GM19351 (cell line): Measurements from ENCODE around the gene NOP9.
"Not testable (repeated sequence)": the region's sequence is repeated elsewhere in the genome, so short reads cannot be mapped to it uniquely, and the experiment has no call there.

ENCODE experiments used
- ATAC-seq: cut with Tn5 transposase; IDR thresholded peaks from one replicate; pipeline ENCODE4 v1.9.1; 2021; ENCODE audit warnings: mild to moderate bottlenecking, moderate library complexity; ENCODE audit not compliant: unreplicated experiment

NOP9 gene

DNA sequence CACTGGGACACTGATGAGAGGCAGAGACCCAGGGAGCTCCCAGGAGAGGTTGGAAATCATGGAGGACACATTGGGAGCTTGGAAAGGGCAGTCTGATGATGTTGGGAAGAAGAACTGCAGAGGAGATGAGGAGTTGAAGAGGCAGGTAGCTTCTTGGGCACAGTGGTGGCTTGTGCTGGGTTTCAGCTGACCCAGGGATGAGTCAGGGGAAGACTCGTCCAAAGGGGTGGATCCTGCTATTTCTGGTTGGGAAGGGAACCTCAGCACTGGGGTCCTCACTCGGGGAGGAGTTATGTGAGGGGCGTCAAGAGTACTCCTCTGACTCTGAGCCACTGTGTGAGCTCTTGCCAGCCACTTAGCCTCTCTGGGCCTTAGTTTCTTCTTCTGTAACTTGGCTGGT lies 23.7 kb downstream of the NOP9 start:
- ATAC-seq: no peak

DNA sequence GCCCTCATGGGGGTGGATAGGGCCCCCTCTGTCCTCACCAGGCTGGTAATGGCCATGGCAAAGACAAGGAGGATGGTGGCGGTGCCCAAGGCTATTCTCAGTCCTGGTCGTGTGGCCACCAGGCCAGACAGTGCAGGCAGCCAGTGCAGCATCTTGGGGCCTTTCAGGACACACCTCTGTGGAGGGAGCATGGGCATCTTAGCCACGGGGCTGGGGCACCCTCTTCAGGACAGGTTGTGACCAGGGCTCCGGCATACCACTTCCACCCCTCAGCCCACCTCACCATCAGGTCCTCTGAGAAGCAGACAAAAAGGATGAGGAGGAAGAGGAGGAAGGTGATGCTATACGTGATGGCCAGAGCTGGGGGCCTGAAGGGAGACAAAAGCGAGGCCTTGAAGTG lies 24.4 kb downstream of the NOP9 start:
- ATAC-seq: no peak

DNA sequence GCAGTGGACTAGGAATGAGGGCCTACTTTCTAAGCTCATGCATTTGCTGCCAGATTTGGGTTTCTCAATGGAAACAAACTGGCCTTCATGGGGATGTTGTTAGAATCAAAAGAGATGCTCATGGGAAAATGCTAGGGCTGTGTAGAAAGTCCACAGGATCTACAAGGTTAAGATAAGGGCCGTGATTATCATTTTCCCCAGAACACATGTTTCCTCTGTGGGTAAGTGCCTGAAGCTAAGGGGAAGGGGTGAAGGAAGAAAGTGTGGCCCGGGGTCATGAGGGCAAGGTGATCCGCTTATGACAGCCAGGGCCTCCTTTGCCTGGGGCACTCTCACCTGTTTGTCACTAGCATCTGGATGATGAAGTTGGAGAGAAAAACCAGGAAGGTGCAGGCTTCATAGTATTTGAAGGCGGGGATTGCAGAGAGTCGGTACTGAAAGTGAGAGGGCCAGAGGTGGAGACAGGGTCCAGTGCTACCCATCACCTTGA lies 25.4 kb downstream of the NOP9 start:
- no peak for ATAC-seq

DNA sequence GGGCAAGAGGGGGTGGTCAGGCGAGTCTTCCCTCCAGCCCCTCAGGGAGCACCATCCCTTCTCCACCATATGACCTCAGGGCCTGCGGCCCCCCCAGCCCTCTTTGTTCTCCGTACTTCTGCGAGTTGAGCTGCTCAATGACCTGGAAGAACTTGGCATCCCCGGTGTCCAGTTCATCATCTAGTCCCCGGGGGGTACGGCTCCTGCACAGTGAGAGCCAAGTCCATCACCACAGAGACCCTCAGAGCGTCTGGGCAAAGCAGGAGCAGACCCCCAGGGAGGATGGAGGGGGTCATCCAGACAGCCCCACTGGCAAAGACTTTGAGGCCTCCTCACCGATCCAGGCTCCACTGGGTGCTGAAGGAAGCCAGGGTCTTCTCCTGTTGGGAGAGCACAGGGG lies 26.3 kb downstream of the NOP9 start:
- no peak for ATAC-seq

DNA sequence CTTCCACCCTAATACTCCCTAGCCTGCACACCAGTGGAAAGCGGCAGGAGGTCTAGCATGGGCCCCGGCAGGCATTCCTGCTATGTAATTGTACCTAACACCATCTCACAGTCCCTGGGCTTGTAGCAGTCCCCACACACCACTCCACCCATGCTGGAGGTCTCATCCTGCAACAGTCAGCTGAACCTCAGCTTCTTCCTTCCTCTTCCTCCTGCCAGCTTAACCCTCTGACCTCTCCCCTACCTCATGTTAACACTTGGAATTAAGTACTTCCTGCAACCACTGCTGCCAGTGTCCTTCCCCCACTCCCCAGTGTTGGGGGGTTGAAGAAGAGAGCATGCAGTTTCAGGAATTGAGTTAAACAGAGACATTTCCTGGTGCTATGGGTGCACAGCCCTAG lies 27.7 kb downstream of the NOP9 start:
- no peak for ATAC-seq

DNA sequence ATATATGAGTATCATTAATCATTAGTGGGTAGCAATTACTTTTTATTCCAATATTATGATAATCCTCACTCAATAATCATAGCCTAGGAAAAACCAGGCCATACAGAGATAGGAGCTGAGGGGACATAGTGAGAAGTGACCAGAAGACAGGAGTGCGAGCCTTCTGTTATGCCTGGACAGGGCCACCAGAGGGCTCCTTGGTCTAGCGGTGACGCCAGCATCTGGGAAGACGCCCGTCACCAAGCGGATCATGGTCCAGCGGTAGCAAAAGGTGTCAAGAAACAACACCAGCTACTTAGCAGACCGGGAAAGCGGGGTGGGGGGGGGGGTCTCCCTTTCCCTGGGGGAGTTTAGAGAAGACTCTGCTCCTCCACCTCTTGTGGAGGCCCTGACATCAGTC lies 28.3 kb downstream of the NOP9 start:
- not testable (repeated sequence) for ATAC-seq

DNA sequence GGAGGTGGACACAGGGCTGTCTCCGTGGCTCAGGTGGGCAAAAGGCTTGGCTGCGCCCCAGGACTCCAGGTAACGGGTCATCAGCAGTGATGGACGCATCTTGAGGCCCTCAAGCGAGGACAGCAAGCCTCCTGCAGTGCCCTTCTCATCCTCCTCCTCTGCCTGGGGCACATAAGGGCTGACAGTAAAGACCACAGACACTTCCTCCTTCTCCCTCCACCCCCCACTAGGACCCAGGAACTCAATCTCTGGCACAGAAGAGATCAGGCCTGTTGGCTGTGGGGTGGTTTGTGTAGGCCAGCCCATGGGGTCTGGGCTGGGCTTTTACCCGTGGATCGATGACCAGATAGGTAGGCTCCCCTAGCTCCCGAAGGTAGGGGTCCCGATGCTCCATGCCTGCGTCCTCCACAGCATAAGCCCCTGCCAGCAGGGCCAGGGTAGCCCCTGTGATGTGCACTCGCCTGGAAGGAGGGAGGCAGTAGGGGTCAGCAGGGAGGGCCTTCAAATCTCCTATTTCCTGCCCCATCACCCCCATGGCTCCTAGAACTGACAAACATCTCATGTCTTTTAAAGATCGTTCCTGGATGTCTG lies 29.5 kb downstream of the NOP9 start:
- no peak for ATAC-seq

DNA sequence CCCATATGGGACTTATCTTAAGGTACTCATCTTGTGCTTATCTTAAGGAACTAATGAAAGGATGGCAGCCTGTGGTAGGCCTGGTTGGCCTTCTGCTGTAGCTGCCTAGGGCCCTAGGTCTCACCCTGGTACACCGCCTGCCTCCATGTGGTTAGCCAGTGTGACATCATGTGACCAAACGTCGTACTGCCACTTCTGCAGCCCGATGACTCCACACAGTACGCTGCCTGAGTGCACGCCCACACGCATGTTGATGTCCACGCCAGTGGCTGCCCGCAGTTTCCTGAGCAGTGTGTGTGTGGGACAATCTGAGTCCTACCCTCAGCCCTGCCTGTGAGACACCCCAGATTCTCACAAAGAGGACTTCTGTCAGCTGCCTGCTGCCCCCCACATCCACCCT lies 30.1 kb downstream of the NOP9 start:
- ATAC-seq: no peak

DNA sequence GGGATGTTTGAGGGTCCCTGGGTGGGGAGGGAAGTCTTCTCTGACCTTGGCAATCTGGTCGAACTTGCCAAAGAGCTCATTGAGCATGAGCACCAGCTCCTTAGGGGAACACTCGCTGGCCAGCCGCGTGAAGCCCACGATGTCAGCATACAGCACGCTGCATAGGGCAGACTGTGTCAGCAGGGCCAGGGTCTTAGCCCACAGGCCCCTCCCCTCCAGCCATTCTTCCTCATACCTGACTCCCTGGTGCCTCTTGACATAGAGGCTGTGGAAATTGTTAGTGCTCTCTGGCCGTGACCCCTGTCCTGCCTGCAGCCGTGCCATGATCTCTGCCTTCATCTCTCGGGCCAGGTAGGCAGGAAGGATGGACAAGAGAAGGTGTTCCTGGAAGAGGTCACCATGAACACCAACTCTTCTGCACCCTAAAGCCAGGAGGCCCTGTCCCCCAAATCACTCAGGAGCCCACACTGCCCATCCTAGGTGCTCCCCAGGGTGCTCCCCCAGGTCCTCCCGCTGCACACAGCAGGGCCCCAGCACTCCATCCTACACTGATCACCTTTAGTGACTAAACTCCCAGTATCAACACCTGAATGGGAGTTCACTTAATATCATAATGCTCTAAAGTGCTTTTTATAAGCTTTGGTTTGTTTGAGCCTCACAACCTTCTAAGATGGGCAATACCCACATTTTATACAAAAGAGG lies 31.5 kb downstream of the NOP9 start:
- ATAC-seq: no peak

DNA sequence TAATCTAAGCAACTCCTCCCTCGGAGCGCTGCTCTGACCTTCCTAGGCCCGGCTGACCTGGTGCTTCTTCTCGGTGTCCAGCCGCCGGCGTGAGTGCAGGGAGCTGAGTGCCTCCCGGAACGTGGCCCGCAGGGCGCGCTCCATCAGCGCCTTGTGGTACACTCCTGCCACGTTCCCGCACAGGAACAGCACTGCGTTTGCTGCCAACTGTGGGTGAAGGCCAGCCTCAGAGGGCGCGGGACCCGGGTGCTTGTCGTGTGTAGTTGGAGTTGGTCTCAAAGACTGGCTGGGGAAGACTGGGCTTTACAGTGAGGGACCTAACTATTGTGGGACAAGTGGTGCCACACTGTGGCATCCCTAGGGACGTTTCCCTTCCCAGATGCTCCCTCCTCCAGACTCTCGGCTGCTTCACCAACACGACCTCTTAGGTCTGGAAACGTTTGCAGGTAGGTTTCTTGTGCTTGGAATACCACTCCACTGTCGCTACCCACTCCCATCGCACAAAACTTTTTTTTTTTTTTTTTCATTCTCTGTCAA lies 32.1 kb downstream of the NOP9 start:
- no peak for ATAC-seq

DNA sequence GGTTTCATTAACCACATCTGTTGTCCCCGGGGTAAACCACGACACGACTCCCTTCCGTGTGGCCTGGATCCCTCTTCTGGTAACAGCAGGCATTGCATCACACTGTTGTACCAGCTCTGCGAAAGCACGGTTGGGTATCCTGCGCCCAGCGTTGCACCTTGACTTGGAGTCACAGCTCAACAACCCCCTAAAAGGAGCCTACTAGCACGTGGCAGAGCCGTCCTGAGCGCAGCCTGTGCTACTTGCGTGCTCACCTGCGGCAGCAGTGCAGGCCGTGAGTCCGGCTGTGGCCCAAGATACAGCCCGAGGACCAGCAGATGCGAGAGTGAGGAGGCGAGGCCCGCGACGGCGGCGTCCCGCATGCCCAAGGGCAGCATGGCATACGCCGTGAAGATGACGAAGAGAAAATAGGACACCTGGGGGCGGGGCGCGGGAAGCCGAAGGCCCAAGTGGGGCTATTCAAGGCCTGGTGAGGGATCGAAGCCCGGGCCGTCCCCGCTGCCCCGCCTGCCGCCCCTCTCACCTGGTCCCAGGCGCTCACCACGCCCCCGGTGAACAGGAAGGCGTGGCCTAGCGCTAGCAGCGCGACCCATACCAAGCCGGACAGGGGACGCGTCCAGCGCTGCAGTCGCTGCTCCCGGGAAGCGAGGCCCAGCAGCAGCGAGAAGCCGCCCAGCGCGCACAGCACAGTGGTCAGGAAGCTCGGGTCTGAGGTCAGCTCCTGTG lies 32.8 kb downstream of the NOP9 start:
- ATAC-seq: peak; percentile 89

DNA sequence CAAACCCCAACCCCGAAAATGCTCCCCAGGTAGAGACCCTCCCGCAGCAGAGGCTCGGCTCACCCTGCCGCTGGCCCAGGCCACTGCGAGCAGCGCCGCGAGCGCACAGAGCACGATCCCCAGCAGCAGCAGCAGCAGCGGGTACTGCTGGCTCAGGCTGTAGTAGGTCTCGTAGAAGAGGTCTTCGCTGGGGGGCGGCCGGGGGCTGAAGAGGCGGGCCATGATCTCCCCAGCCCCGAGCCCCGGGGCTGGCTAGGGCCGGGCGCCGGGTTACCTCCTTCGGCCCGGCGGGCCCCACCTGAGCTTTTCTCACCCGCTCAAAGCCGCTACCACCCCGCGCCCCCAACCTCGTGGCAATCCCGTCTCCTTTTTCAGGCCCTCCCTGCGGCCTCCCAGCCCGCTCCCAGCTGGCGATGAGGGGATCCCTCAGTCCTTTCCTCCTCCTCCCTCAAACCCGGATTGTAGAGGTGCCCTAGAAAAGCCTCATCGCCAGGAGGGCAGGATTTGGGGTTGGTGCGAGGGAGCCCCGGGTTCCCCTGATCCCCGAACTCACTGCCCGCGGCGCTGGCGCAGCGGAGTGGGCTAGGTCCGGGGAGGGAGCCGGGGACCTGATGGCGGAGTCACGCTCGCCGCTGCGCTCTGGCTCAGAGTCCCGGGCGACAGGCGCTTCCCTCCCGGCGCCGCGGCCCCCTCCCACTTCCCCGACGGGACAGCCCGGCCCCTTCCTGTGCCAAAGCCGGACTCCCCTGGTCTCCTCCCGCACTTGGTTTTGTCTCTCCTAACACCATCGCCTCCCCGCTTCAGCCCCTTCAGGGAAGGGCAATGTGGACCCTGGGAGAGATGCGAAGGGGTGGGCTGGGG lies 35.0 kb downstream of the NOP9 start, which contains the start of gene ADCY4:
Gene ADCY4, minus strand, starts transcription at position 641 of the 861 bp plus-strand sequence. Its CDS starts 419 bp downstream, at position 222.
- ATAC-seq: no peak

DNA sequence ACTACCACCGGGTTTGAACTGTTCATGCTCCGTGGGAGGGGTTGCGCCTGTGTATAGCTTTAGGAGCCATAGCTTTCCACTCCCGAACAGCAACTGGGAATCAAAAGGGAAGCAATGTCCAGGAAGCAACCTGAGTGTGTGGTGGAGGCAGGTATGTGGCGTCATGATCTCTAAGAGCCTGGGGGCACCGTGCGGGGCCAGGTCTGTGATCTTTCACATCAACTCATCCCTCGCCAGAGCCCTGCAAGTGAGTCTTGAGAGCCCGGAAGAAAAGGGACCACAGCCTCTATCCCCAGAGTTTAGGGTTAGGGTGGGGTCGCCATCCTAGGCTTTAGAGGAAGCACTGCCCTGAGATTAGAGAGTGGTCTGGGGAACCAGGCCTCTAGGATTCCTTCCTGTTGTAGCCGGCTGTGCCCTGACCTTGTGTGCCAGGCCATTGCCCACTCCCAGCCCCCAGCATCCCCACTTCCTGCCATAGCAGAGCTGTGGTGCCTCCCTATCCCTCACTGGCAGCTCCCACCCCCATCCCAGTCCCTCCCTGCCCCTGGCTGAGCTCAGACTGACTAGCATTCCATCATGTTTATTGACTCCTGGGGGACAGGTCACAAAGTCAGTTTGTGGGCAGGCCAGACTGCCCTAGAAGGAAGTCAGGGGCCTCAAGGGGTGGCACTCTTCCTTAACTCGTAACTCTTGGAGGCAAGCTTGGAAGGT lies 36.0 kb downstream of the NOP9 start:
- ATAC-seq: no peak

DNA sequence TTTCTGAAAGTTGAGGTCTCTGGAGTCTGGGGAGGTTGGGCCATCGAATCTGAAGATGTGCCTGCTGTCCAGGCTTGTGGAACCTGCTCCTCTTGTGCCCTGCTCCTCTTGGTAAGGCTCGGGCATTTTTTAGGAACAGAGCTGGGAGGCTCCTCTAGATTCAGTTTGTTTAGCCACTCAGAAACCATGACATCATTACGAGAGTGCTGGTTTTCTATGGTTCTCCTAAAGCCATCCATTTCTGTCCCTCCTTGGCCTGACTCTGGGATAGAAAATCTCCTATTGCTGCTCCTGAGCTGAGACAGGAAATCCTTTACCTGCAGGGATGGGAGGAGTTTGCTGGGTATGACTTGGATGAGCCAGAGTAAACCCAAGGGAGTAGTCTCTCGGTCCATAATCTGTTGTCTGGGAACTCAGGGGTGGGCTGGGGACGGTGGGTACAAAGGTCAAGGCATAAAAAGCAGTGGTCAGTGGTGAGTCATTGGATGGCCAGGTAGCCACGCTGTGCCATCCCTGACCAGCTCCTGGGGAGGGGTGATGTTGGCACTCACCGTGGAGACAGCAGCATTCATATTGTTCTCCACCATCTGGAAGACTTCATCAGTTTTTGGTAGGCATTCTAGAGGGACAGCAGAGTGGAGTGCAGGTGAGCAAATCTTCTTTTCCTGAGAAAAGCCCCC lies 37.6 kb downstream of the NOP9 start:
- ATAC-seq: no peak

DNA sequence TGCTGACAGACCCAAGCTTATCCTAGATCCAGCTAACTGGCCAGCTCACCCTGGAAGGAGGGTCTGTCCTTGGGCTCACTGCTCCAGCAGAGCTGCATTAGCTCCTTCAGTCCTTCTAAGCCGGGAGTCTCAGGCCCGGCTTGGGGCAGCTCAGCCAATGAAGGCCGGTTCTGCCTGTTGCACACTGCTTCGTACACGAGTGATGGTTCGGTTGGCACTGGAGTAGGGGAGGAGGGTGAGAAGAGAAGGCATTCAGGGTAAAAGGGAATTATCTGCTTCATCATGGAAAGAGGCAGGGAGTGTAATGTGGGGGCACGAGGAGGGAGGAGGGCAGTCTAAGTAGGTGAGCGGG lies 38.1 kb downstream of the NOP9 start:
- no peak for ATAC-seq

DNA sequence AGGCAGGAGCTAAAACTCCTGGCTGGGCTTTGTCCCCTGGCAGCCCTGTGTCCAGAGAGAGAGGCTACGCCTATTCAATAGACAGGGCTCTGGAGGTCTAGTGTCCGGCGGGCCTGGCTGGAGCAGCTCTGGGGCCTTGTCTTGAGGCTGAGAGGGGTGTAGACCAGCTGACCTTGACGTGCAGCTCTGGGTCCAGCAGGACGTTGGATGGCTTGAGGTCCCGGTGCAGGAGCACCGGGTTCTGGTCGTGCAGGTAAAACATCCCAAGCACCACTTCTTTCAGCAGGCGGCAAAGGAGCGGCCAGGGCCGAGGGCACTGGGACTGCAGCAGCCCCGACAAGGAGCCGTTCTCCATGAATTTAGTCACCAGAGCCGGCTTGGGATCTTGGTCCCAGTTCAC lies 39.2 kb downstream of the NOP9 start:
- no peak for ATAC-seq

DNA sequence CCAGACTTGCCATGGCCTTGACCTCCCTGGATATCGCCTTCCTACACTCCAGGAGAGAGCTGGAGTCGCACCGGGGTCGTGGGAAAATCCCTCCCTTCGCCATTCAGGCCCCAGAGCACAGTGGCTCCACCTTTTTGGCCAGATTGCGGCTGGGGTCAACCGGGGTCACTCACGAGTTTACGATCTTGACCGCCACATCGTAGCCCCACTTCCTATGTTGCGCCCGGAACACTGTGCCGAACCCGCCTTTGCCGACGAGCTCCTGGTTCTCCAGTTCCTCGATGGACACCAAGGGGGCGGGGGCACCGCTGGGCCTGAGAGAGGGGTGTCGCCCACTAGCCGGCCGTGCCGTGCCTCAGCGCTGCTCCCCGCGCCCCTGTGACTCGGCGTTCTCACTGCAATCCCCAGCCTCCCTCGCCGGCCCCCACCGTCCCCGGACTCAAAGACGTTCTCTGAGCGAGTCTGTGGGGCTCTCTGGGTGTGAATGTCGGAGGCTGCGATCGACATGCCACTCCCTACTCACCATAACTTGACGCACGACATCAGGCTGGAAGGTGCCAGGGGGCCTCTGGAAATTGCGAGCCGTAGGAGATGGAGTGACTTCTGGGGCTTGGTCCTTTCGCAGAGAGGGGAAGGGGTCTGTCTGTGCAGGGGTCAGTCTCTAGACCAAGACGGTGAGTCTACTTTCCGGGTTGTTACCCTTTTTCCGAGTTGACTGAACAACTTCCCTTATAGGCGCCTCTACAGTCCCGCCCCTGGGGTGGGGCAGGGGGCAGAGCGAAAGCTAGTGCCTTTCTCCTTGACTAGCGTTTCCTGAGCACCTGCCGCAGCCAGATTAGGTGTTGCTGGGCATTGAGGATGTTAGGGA lies 39.9 kb downstream of the NOP9 start, which contains the start of gene RIPK3:
Gene RIPK3, minus strand, starts transcription at position 708 of the 868 bp plus-strand sequence. Its CDS starts 165 bp downstream, at position 543.
- peak; percentile 88 for ATAC-seq

DNA sequence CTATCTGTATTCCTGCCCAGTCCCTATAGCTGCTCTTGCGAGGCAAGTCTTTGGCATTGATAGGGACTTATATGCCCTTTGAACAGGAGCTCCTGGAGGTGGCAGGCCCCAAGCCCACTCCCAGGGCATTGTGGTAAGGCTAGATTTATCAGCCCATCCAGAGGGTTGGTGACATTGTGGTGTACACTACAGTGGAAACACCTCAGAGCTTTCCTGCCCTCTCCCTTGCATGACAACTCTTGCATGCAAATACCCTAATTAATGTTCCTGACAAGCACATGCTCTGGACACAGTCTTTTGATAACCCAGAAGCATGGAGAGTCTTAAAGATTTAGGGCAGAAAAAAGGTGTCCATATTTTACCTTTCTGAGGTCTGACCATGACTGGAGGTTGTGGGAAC lies 41.0 kb downstream of the NOP9 start:
- no peak for ATAC-seq

DNA sequence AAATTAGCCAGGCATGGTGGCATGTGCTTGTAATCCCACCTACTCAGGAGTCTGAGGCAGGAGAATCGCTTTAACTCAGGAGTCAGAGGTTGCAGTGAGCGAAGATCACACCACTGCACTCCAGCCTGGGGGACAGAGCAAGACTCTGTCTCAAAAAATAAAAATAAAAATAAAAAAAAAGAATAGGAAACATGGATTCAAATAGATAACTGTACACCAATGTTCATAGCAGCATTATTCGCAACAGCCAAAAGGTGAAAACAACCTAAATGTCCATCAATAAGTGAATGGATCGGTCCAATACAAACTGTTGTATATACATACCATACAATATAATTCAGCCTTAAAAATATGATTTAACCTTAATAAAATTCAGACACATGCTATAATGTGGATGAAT lies 43.2 kb downstream of the NOP9 start:
- ATAC-seq: no peak
